ENCODE measurements around the gene CRB2.

DNA sequence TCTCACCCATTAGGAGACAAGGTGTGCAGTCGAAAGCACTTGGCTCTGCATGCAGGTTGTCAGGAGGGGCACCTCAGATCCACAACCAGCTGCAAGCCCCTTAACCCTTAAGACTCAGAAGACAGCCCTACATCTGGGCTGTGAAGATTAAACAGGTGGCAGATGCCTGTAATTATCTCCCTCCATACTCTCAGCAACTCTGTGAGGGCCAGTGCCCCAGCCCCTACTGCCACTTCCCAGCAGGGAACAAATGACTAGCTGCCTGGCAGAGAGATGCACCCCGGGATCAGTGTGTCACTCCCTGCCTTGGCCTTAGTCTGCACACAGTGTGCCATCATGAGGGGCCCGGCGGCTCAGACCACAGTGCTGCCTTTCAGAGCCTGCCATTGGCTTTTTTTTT lies 42.0 kb downstream of the CRB2 start:
- TF ChIP-seq SPI1 (IDR thresholded peaks at IDR 0.05; ENCODE audit: borderline replicate concordance, low read depth), result no peak
- TF ChIP-seq GABPA (IDR thresholded peaks at IDR 0.05; ENCODE audit: low read depth), result no peak
- no peak for TF ChIP-seq CTCF (IDR thresholded peaks at IDR 0.05; ENCODE audit: insufficient read depth, low read length)
